Measurements from ENCODE around the gene NEAT1.

Gene NEAT1

DNA sequence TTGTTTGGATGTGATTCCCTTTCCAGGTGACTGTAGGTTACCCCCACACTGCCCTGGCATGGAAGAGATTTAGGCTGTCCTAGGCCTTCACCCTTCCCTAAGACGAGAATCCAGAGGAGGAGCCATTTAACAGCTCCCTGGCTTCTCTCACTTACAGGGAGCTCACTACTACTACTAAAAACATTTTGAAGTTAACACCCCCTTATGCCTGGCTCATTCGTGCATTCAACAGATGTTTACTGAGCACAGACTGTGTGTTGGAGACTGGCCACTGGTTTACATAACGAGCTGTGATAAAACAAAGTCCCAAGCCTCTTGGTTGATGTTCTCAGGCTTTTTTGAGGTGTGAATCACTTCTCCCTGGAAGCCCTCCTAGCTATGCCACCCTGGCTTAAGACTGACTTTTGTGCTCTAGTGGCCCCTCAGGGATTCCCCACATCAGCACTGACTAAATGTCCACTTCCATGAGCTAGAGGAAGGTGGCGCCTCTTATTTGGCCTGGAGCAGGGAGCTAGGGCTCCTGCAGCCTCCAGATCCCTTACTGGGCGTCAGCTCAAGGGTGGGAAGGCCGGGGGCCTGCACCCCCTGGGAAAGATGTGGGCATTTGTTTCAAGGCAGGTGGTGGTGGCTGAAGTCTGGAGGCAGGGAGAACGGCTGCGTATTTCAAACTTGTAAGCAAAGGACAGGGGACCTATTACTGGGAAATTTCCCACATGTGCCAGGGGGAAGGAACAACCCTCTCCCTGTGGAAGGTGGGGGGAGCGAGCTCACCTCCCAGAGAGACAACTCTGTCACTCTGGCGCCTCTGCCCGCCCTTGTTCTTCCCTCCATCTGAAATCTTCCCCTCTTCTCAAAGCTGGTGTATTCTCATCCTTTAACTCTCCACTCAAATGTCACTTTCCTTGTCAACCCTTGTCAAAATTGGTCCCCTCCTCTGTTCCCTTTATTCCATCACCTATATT, 56.9 kb downstream of the NEAT1 start:
- no peak for DNase-seq (ENCODE audit: low read depth)

DNA sequence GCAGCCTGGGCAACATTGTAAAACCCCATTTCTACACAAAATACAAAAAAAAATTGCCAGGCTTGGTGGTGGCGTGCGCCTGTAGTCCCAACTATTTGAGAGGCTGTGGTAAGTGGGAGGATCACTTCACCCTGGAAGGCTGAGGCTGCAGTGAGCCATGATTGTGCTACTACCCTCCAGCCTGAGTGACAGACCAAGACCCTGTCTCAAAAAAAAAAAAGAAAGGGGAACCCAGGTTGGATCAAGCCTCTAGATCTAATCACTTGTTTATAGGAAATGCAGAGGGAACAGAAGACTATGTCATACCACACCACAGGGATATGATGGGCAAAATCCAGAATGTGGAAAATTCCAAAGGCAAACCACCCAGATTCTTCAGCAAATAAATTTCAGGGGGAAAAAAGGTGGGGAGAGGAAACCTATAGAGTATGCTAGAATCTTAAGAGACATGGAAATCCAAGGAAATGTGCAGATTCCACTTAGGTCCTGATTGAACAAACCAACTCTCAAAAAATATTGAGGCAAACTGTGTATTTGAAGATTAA, 59.8 kb downstream of the NEAT1 start:
- no peak for DNase-seq (ENCODE audit: low read depth)

DNA sequence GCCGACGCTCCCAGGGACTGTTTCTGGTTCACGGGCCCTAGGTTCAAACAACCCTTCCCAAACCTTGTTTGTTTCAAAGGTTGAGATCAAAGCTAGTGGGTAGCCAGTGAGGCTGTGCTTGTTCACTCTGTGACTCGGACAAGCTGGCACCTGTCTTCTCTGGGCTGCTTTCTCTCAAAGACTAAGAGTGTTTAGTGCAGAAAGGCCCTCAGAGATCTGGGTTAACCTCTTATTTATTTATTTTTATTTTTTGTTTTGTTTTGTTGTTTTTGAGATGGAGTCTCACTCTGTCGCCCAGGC, 63.3 kb downstream of the NEAT1 start:
- no peak for DNase-seq (ENCODE audit: low read depth)

DNA sequence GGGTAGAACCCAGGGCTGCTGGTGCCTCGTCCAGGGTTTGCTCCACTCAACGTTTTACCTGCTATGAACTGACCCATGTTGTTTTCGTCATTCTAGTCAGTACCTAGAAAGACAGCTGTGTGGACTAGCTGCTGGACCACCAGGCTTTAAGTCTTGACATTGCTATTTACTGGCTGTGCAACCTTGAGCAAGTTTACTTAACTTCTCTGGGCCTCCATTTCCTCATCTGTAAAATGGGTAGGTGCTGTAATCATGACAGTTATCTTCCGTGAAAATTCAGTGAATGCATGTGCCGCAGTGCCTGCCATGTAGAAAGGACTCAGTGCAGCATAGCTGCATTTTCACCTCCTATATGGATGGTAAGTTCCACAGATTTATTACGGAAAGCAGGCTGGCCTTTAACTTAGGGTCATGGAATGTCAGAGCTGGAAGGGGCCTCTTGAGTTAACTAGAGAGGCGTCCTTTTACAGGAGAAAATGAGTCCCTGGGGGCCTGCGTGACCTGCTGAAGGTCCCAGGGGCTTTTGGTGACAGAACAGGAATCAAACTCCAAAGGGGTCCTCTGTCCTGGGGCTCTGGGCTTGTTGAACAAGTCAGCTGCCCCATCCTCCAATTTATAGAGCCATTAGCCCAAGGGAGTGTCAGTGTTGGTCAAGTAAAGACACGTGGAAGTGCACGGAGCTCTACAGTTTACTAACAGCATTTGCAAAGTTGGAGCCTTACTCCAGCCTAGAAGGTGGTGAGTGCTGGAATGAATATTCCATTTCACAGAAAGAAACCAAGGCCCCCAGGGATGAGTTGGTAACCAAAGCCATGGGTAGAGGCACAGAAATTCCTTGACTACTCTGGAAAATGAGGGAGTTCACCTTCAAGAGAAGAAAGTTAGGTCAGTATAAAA, 64.2 kb downstream of the NEAT1 start:
- DNase-seq (ENCODE audit: low read depth): no peak

DNA sequence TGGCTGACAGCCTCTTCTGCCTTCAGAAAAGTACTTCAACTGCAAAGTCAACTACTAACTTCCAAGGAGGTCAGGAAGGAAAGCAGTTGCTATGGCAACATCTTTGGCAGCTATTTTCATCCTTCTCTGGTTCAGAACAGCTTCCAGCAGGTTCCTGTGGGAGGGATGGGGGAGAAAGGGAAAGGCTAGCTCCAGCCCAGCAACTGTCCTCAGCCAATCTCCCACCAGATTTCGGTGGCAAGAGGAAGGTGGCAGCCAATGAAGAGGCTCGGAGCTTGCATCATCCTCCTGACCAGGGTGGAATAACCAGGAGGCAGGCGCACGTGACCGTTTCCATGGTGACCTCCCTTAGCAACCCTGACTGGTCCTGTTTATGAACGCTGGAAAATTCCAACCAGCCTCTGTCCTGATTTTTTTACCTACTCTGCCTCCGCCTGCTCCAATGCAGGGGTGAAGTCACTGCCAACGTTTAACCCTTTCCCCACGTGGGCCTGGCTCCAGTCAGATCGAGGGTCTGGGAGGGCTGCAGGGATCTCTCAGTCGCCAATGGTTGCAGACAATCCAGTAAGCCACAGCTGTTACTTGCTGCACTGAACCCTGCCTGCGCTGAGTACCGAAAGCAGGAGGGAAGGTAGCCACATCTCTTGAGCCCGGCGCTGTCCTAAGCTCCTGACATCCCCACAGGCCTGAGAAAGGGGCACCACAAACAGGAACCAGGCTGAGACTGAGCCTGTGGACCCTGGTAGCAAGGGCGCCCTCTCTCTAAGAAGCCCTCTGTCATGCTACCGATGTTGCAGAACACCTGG, 65.1 kb downstream of the NEAT1 start:
- DNase-seq (ENCODE audit: low read depth): no peak

DNA sequence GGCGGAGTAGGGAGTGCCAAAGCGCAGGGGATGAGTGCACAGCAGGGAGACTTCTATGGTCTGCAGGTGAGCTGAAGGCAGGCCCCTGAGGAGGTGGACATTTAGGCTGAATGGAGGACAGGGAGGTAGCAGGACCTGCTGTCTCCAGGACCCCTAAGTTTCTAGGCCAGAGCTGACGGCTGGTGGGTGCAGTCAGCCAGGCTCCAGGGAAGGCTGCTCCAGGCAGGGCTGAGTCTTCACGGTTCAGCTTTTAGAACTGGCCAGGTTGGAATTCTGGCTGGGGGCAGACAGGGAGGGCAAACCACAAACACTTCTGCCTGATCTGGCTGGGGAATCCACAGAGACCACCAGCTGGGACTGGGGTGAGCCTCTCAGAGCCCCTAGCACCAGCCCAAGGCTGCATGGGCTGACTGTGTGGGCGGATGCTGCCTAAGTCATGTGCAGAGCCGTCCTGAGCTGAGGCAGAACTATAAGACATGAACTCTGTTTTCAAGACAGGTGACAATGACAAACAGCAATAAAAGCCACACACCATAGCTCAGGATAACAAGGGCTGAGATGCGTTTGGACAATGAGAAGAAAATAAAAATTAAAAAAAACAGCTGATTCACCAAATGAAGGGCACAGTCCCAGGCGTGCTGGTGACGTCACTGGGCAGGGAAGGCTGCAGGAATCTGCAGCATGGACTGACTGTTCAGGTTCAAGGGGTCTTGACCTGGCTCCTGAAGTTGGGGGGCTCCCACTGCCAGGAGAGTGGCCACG, 65.9 kb downstream of the NEAT1 start:
- no peak for DNase-seq (ENCODE audit: low read depth)

DNA sequence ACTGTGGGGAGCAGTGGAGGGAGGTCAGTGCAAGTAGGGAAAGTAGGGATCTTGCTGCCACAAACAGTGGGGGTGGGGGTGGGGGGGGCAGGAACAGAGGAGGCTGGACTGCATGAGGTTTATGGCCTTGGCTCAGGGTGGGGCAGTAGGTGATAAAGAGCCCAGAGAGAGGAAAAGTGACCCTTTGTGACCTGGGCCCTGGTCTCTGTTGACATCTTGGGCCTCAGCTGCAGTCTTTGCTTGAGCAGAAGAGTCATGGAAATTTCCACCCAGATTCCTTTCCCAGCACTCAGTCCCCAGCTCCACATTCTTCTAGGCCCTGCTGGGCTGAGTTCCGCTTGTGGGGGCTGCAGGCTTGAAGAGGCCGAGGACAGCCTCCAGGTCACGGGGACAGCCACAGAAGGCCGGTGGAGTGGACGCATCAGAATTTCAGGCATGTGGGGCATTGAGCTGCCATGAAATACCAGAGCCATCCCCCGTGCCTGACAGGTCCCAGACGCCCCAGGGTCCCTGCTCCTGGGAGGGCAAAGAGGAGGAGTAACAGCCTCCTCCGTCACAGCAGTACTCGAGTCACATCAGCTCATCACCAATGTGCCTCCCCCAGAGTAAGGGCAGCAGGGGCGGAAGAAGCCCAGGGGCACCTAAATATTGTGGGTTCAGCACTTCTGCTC, 66.6 kb downstream of the NEAT1 start:
- no peak for DNase-seq (ENCODE audit: low read depth)

DNA sequence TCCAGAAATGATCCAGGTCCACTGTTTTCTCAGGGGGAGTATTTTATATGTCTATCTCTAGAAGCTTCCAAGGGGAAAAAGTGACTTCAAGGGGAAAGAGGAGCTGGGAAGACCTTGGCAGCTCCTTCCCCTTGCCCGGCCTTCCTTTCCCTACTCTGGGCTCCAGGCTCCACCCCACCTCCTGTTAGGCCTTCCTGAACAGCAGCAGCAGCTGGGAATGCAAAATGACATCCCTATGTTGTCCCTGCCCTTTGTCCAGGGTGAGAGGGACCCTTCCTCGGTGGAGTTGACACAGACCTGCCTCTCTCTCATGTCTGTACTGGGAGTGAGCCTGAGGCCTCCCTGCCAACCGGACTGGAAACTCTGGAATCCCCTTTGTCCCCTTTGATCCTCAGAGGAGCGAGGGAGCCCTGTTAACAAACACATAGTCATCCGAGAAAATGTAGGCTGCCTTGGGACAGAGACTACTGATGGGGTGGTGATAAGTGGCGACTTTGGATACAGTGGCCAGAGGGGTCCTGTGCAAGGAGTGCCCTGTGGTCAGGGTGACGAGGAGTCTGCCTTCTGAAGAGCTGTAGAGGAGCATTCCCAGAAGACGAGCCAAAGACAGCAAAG, 67.2 kb downstream of the NEAT1 start:
- DNase-seq (ENCODE audit: low read depth): no peak

DNA sequence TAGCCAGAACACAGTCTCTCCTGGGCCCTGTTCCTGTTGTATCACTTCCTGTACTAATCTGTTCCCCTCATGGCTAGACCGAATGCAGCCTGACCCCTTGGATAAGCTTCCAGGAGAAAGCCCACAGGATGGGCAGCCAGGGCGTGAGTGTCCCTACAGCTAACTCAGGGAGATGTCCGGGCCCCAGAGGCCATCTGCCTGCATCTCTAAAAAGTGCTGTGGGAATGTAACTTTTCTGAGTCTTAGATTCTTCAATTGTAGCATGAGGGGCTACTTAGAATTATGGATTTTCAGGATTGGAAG, 68.5 kb downstream of the NEAT1 start:
- no peak for DNase-seq (ENCODE audit: low read depth)

DNA sequence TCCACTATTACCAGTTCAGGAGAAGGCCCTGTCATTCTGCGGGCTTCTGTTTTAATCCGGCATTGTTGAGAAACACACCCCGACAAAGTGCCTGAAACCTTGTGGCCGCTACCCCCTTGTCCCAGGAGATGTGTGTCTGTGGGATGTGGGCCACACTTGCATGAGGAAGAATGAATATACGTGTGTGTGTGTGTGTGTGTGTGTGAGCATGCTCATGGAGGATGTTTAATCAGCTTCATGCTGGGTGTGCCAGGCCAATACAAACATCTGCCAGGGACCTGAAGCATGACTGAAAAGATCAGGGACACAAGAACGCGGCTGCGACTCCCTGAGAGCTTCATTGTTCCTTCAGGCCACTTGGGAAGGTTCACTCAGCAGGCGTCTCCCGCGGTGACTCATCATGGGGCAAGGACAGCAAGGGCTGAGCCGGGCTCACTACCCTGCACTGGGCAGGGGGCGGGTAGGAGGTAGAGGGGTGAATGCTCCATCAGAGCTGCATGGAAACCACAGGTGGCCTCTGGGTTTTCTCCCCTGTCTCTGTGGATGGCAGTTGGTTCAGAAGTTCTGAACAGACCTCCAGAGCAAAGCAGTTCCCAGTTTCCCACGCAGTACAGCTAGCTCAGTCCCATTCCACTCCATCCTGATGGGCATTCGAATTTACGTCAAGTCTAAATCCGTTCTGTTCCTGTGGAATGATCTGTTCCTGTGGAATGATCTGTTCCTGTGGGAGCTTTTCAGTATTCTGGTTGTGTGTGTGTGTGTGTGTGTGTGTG, 69.2 kb downstream of the NEAT1 start:
- no peak for DNase-seq (ENCODE audit: low read depth)

DNA sequence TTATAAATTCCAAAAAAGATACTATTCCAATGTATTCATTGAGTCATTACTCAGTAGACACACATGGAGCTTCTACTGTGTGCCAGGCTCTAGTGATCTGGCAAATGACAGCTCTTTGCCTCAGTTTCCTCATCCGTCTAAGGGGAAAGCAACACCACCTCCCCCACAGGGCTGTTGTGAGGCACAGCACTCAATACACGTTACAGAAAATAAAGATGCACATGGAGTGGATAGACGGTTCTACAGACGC, 69.7 kb downstream of the NEAT1 start:
- DNase-seq (ENCODE audit: low read depth): no peak

DNA sequence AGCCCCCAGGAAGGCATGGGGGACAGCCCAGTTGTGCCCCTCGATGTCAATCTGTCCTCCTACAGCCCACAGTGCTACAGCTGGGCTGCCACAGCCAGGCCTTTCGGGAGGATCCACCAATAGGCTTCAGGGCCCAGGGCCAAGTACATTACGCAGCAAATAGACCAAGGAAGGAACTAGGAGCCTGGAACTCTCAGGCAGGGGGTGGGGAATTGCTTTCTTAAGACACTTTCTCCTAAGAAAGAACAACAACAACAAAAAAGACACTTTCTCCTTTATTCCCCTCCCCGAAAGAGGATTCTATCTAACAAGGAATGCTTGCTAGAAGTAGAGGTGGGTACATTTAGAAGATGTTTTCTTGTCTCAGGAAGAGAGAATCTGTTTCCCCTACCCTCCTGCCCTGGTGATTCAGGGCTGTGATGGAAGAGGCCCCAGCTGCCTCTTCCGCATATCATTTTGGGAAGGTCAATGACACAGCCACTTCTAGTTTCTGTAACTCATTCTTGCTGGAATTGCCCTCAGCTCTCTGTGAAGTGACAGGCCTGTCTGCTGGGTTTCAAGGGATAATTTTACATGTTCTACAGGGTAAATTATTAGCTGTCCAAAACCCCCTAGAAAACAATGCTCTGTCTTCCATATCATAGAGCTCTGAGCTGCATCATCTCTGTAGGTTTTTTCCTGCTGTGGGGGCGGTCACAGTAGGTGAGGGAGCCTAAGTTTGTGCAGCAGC, 70.2 kb downstream of the NEAT1 start:
- DNase-seq (ENCODE audit: low read depth): no peak

DNA sequence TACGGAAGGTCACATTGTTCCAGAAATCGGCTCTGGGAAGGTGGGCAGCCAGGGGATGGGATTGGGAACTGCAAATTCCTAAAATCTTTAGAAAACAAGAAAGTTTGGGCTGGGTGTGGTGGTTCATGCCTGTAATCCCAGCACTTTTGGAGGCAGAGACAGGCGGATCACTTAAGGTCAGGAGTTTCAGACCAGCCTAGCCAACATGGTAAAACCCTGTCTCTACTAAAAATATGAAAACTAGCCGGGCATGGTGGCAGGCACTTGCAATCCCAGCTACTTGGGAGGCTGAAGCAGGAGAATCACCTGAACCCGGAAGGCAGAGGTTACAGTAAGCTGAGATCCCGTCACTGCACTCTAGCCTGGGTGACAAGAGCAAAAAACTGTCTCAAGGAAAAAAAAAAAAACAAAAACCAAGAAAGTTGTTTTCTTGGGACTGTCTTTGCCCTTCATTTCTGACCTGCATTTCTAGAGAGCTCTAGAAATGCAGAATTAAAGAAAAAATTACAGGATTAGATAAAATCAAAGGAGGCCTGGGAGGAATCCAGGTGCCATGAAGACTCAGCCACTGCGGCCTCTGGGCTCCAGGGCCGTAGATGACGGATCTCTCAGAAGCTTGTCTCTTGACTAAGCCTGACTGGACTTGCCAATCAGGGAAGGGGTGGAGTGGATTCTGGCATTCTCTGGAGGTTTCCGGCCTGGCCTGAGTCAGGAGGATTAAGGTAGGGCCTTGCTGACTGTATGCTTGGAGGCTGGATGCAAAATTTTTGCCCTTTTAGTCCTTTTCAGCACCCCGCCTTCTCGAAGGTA, 71.0 kb downstream of the NEAT1 start:
- DNase-seq (ENCODE audit: low read depth): no peak

Measured in T follicular helper cell (primary cell).